GM18508 (cell line): ENCODE results near the gene CBL.
"Not testable (repeated sequence)": the region's sequence is repeated elsewhere in the genome, so short reads cannot be mapped to it uniquely, and the experiment has no call there.

Source experiments
- ATAC-seq: cut with Tn5 transposase; IDR thresholded peaks from one replicate; pipeline ENCODE4 v1.9.1; 2021; ENCODE audit warnings: moderate number of reproducible peaks; ENCODE audit not compliant: insufficient read depth, unreplicated experiment

The CBL gene

GRCh38 chr11:119206511-119207414, 624 bp downstream of the CBL start:
- ATAC-seq: no peak

GRCh38 chr11:119207415-119207960, 1.3 kb downstream of the CBL start:
- no peak for ATAC-seq

- no peak for ATAC-seq
Measured at GRCh38 chr11:119209186-119209585, 3.0 kb downstream of the CBL start.

- no peak for ATAC-seq
Measured at GRCh38 chr11:119210050-119210449, 3.9 kb downstream of the CBL start.

GRCh38 chr11:119218141-119218878, 12.2 kb downstream of the CBL start:
- ATAC-seq: no peak

GRCh38 chr11:119222308-119222707, 16.2 kb downstream of the CBL start:
- no peak for ATAC-seq

GRCh38 chr11:119222891-119223290, 16.8 kb downstream of the CBL start:
- ATAC-seq: no peak

GRCh38 chr11:119223856-119224255, 17.7 kb downstream of the CBL start:
- no peak for ATAC-seq

GRCh38 chr11:119228535-119229287, 22.6 kb downstream of the CBL start:
- ATAC-seq: not testable (repeated sequence)

GRCh38 chr11:119229288-119229672, 23.1 kb downstream of the CBL start:
- no peak for ATAC-seq

GRCh38 chr11:119229741-119230140, 23.6 kb downstream of the CBL start:
- no peak for ATAC-seq

- ATAC-seq: no peak
Measured at GRCh38 chr11:119236490-119236889, 30.4 kb downstream of the CBL start.

GRCh38 chr11:119236891-119237290, 30.8 kb downstream of the CBL start:
- ATAC-seq: no peak

- no peak for ATAC-seq
Measured at GRCh38 chr11:119237515-119237914, 31.4 kb downstream of the CBL start.

GRCh38 chr11:119248750-119249670, 42.9 kb downstream of the CBL start:
- no peak for ATAC-seq

GRCh38 chr11:119249671-119250010, 43.5 kb downstream of the CBL start:
- ATAC-seq: no peak

- ATAC-seq: no peak
Measured at GRCh38 chr11:119251114-119251513, 45.0 kb downstream of the CBL start.

GRCh38 chr11:119254239-119254638, 48.1 kb downstream of the CBL start:
- no peak for ATAC-seq

- ATAC-seq: no peak
Measured at GRCh38 chr11:119258180-119258579, 52.0 kb downstream of the CBL start.

- ATAC-seq: no peak
Measured at GRCh38 chr11:119258983-119259382, 52.8 kb downstream of the CBL start.
